ENCODE results near the gene OBSCN. TPM values are rescaled to one million over a fixed set of nuclear protein-coding genes. Genes with fewer than 3 reads are reported as not detected.

OBSCN gene
- total and polyA plus RNA-seq, 2 donors (not counting 3 experiments of a cell fraction or from before 2014, with no cell fraction given): 1.5 to 2.9 TPM

DNA sequence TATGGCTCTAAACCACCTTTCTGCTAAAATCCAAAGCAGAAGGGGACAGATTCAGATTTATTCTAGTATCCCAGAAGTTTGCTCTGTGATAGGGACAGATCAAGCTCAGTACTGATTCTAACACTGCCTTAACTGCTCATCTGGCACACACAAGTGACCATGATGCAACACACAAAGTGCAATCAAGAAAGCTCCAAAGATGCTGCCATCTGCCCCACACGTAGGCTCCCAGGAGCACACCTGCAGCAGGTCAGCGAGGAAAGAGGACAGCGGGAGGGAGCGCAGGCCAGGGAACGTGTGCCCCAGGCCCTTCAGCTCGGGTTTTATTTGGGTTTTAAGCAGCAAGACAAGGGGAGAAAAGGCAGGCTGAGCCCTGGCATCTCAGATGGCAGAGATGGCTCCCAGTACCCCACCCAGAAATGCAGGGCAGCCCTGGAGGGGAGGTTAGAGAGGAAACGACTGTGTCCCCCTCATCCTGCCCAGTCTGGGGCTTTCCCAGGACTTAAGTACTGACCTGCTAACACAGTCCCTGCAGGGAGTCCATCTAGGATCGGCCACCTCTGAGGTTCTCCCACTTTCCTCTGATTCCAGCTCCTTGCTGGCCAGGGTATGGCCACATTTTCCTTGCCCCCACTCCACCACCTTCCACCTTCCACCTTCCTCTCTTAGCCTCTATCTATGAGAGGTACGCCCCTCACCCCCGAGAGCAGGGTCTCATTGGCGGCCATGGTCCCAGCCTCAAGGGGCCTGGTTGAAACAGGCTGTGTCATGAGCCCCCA is 197.5 kb downstream of the OBSCN start:
- H3K4me2 ChIP-seq (ENCODE audit: insufficient read depth, low read length): peak overlapping the region; percentile 83
- dilution Hi-C loops (cut with MboI; ENCODE audit: extremely low pct_ligation_motif_present, low sequenced_read_pairs): no loop called here
- H3K9me1 ChIP-seq (replicated peaks; ENCODE audit: control insufficient read depth, extremely low read depth, insufficient read depth, low read length): no peaks in the 10 kb centered on the region
- FAIRE-seq (peak; percentile 52), DNase-seq (ENCODE audit: low read depth, low spot score) (peak; percentile 17)
- no peaks in the 10 kb centered on the region for H3K27me3 ChIP-seq (ENCODE audit: control insufficient read depth in 2 of 2, insufficient read depth in 2 of 2, low read length in 2 of 2)
- CTCF ChIA-PET: interaction anchor here (1.0 to 5.3 kb wide), 4 partner anchors 10 to 192 kb away, joined by 3 to 42 read pairs (median 6); no protein-coding TSS in a partner anchor
- POLR2A ChIA-PET: interaction anchor here (0.7 kb wide), 1 partner anchor 400 kb away, joined by 3 read pairs; no protein-coding TSS in a partner anchor
- no peak overlapping the region for H2AFZ ChIP-seq (ENCODE audit: low read depth, low read length)
- H3K4me1 ChIP-seq (ENCODE audit: control insufficient read depth, extremely low read depth, insufficient read depth, low read length): peaks cover 23% of the 10 kb centered on the region
- no peak overlapping the region for H3K27ac ChIP-seq (ENCODE audit: insufficient read depth, low read depth, low read length)
- no peak for TF ChIP-seq JUN (IDR thresholded peaks at IDR 0.05; ENCODE audit: borderline replicate concordance, insufficient read depth, insufficient read length, low read depth)
- peaks cover 64% of the 10 kb centered on the region for H3K79me2 ChIP-seq (ENCODE audit: control insufficient read depth, insufficient read depth, low read length)
- no TSS peak for BruUV-seq (replicated peaks)
- H3K9me3 ChIP-seq (replicated peaks; ENCODE audit: control insufficient read depth, insufficient read depth, low read length): no peaks in the 10 kb centered on the region
- H3K4me3 ChIP-seq (replicated peaks in 1 of 3; ENCODE audit: insufficient read depth in 1 of 3, low read depth in 1 of 3, low read length in 3 of 3): peak overlapping the region; percentile 57 to 96 (median 70)
- peak overlapping the region; percentile 2 for H3K9ac ChIP-seq (replicated peaks; ENCODE audit: extremely low read depth, insufficient read depth, low read length)
- intact Hi-C loops (cut with micrococcal nuclease): loop anchor here (5.0 kb wide), 1 partner anchor 238 kb away; the partner anchor contains the start of gene IBA57
- H3K36me3 ChIP-seq (ENCODE audit: control insufficient read depth in 2 of 2, extremely low read depth in 1 of 2, insufficient read depth in 2 of 2, low read length in 2 of 2): peaks cover 0 to 6% of the 10 kb centered on the region in 2 experiments
- H4K20me1 ChIP-seq (replicated peaks; ENCODE audit: control insufficient read depth, extremely low read depth, insufficient read depth, low read length): no peaks in the 10 kb centered on the region

GRCh38 chr1:228405979-228406228 is 198.1 kb downstream of the OBSCN start:
- H3K4me2 ChIP-seq (ENCODE audit: insufficient read depth, low read length): peak overlapping the region; percentile 83
- FAIRE-seq (no peak), DNase-seq (ENCODE audit: low read depth, low spot score) (no peak)
- H3K27me3 ChIP-seq (ENCODE audit: control insufficient read depth in 2 of 2, insufficient read depth in 2 of 2, low read length in 2 of 2): no peaks in the 10 kb centered on the region
- TF ChIP-seq POLR2AphosphoS5 (IDR thresholded peaks at IDR 0.05; ENCODE audit: insufficient read depth, low read depth, low read length): no peak
- no peak for TF ChIP-seq CTCF (IDR thresholded peaks at IDR 0.05; ENCODE audit: extremely low read depth in 1 of 2, insufficient read depth in 1 of 2, low read depth in 1 of 2, low read length in 2 of 2)
- no peak for TF ChIP-seq EZH2 (IDR thresholded peaks at IDR 0.05; ENCODE audit: borderline replicate concordance, low read depth, low read length, severe bottlenecking)
- no peak for TF ChIP-seq POLR2A (IDR thresholded peaks at IDR 0.05; ENCODE audit: low read depth, low read length)
- no peak for TF ChIP-seq GATA2 (IDR thresholded peaks at IDR 0.05; ENCODE audit: insufficient read depth, insufficient read length, low read depth, low read length)
- no peak for TF ChIP-seq FOS (IDR thresholded peaks at IDR 0.05; ENCODE audit: borderline replicate concordance, insufficient read depth, low read length)
- no peak for TF ChIP-seq MYC (IDR thresholded peaks at IDR 0.05; ENCODE audit: low read depth, low read length)
- peak overlapping the region; percentile 82 for H3K9ac ChIP-seq (replicated peaks; ENCODE audit: extremely low read depth, insufficient read depth, low read length)
- no peaks in the 10 kb centered on the region for H3K9me1 ChIP-seq (replicated peaks; ENCODE audit: control insufficient read depth, extremely low read depth, insufficient read depth, low read length)
- CTCF ChIA-PET: interaction anchor here (1.0 to 5.3 kb wide), 5 partner anchors 10 to 192 kb away, joined by 3 to 42 read pairs (median 4); a partner anchor contains a TSS
- H3K4me1 ChIP-seq (ENCODE audit: control insufficient read depth, extremely low read depth, insufficient read depth, low read length): peaks cover 23% of the 10 kb centered on the region
- intact Hi-C loops (cut with micrococcal nuclease): loop anchor here (1.0 to 5.0 kb wide), 6 partner anchors 13 to 265 kb away; partner anchors contain the start of genes GUK1 and IBA57
- BruUV-seq (replicated peaks): no TSS peak
- H4K20me1 ChIP-seq (replicated peaks; ENCODE audit: control insufficient read depth, extremely low read depth, insufficient read depth, low read length): no peaks in the 10 kb centered on the region
- peak overlapping the region; percentile 70 to 96 (median 73) for H3K4me3 ChIP-seq (replicated peaks in 1 of 3; ENCODE audit: insufficient read depth in 1 of 3, low read depth in 1 of 3, low read length in 3 of 3)
- peaks cover 0 to 2% of the 10 kb centered on the region in 2 experiments for H3K36me3 ChIP-seq (ENCODE audit: control insufficient read depth in 2 of 2, extremely low read depth in 1 of 2, insufficient read depth in 2 of 2, low read length in 2 of 2)
- no peaks in the 10 kb centered on the region for H3K9me3 ChIP-seq (replicated peaks; ENCODE audit: control insufficient read depth, insufficient read depth, low read length)
- peaks cover 59% of the 10 kb centered on the region for H3K79me2 ChIP-seq (ENCODE audit: control insufficient read depth, insufficient read depth, low read length)
- POLR2A ChIA-PET: interaction anchor here (0.7 kb wide), 1 partner anchor 400 kb away, joined by 3 read pairs; no protein-coding TSS in a partner anchor
- dilution Hi-C loops (cut with MboI; ENCODE audit: extremely low pct_ligation_motif_present, low sequenced_read_pairs): no loop called here
- no peak overlapping the region for H2AFZ ChIP-seq (ENCODE audit: low read depth, low read length)
- no peak overlapping the region for H3K27ac ChIP-seq (ENCODE audit: insufficient read depth, low read depth, low read length)
